Measurements from ENCODE around the gene OSGEPL1. TPM values are rescaled to one million over a fixed set of nuclear protein-coding genes. Genes with fewer than 3 reads are reported as not detected.
A peak's percentile ranks its signal among the peaks of the same experiment; 100 is the strongest.
"Not testable (repeated sequence)": the region's sequence is repeated elsewhere in the genome, so short reads cannot be mapped to it uniquely, and the experiment has no call there.

OSGEPL1 gene
- total RNA-seq, 2 experiments from 2014 or later = 9.8 to 11.6 TPM

DNA sequence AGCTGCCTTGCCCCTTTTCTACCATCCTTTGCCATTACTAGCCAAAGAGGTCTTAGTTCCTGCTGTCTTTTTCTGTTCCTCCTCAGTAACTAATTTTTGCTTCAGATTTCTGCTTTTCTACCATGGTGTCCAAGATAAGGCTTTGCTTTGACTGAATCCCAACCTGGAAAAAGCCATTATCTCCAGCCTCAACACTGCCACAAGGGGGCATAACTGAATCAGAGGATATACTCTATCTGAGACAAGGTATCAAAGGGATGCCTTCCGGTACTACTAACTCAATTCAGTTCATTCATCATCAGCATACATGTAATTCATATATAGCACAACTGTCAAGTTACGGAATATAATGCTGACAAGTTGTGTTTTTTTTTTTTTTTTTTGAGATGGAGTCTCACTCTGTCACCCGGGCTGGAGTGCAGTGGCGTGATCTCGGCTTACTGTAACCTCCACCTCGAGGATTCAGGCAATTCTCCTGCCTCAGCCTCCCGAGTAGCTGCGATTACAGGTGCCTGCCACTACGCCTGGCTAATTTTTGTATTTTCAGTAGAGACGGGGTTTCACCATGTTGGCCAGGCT, 11.4 kb downstream of the OSGEPL1 start:
- H3K36me3 Mint-ChIP-seq (ENCODE audit: low read depth) = peaks cover 4% of the 10 kb centered on the region
- no peak overlapping the region for H3K27ac Mint-ChIP-seq
- no peaks in the 10 kb centered on the region for H3K9me3 Mint-ChIP-seq (ENCODE audit: low read depth)
- H3K27me3 Mint-ChIP-seq = no peaks in the 10 kb centered on the region
- ChIA-PET POLR2A (no interaction called here), CTCF (interaction anchor here (0.6 to 6.0 kb wide), 19 partner anchors 11 to 320 kb away, joined by 3 to 53 read pairs (median 4); partner anchors contain the start of genes ORMDL1, OSGEPL1 and PMS1)
- peak; percentile 71 for ATAC-seq
- H3K4me1 Mint-ChIP-seq = no peaks in the 10 kb centered on the region
- DNase-seq = peak; percentile 57
- no peak overlapping the region for H3K4me3 Mint-ChIP-seq
- intact Hi-C loops (cut with DNase I, micrococcal nuclease) = loop anchor here in 1 of 2 experiments (1.0 kb wide), 2 partner anchors 90 to 319 kb away; partner anchors contain the start of gene ASNSD1

- ChIA-PET POLR2A (no interaction called here), CTCF (interaction anchor here (0.7 kb wide), 2 partner anchors 11 to 87 kb away, joined by 3 read pairs; no protein-coding TSS in a partner anchor)
- no peaks in the 10 kb centered on the region for H3K36me3 Mint-ChIP-seq (ENCODE audit: low read depth)
- ATAC-seq = no peak
- no peaks in the 10 kb centered on the region for H3K4me1 Mint-ChIP-seq
- intact Hi-C loops (cut with DNase I, micrococcal nuclease) = no loop called here
- H3K27ac Mint-ChIP-seq = no peak overlapping the region
- DNase-seq = no peak
- no peak overlapping the region for H3K4me3 Mint-ChIP-seq
- H3K27me3 Mint-ChIP-seq = no peaks in the 10 kb centered on the region
- no peaks in the 10 kb centered on the region for H3K9me3 Mint-ChIP-seq (ENCODE audit: low read depth)
These were observed 33.2 kb downstream of the OSGEPL1 start for GRCh38 chr2:189729430-189729829.

DNA sequence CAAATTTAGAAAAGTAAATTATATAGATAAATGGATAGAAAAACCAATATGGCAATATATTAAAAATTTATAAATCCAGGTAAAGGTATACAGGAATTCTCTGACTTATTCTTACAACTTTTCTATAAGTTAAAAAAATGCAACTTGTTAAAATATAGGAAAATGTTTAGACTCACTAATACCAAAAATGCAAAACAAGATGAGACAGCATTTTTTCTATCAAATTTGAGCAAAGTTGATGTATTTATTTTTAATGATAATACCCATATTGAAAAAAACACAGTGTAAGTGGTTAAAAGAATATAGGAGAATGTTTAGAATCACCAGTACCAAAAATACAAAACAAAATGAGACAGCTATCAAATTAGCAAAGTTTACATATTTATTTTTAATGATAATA, 35.7 kb downstream of the OSGEPL1 start:
- no peaks in the 10 kb centered on the region for H3K36me3 Mint-ChIP-seq (ENCODE audit: low read depth)
- H3K4me1 Mint-ChIP-seq = peaks cover 15% of the 10 kb centered on the region
- intact Hi-C loops (cut with DNase I, micrococcal nuclease) = no loop called here
- DNase-seq = no peak
- no peak for ATAC-seq
- H3K9me3 Mint-ChIP-seq (ENCODE audit: low read depth) = no peaks in the 10 kb centered on the region
- no peaks in the 10 kb centered on the region for H3K27me3 Mint-ChIP-seq
- no peak overlapping the region for H3K4me3 Mint-ChIP-seq
- ChIA-PET POLR2A (no interaction called here), CTCF (no interaction called here)
- H3K27ac Mint-ChIP-seq = no peak overlapping the region

GRCh38 chr2:189726271-189726670, 36.3 kb downstream of the OSGEPL1 start:
- POLR2A ChIA-PET = no interaction called here
- intact Hi-C loops (cut with DNase I, micrococcal nuclease) = no loop called here
- H3K4me3 Mint-ChIP-seq = no peak overlapping the region

DNA sequence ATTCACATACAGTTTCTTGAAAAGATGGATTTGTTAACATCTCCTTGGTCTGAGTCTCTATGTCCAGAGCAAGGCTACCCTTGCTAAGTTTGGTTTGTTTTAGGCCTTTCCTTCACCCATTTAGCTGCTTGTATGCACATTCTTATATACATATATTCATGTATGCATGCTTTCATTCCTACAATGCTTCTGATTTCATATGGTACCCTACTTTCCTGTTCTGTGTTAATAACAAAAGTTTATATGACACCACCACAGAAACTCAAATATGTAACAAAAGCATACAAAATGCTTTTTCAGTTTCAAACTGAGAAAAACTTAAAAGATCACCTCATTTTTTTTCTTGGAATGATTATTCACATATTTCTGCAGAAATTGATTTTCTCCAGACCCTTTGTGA, 39.4 kb downstream of the OSGEPL1 start:
- H3K4me3 Mint-ChIP-seq = no peak overlapping the region
- no peak overlapping the region for H3K27ac Mint-ChIP-seq
- no peaks in the 10 kb centered on the region for H3K9me3 Mint-ChIP-seq (ENCODE audit: low read depth)
- H3K27me3 Mint-ChIP-seq = no peaks in the 10 kb centered on the region
- H3K36me3 Mint-ChIP-seq (ENCODE audit: low read depth) = no peaks in the 10 kb centered on the region
- ATAC-seq (peak; percentile 81), DNase-seq (no peak)
- POLR2A ChIA-PET = no interaction called here
- CTCF ChIA-PET = interaction anchor here (0.7 to 1.2 kb wide), 4 partner anchors 24 to 82 kb away, joined by 3 to 4 read pairs (median 3); no protein-coding TSS in a partner anchor
- intact Hi-C loops (cut with DNase I, micrococcal nuclease) = no loop called here
- H3K4me1 Mint-ChIP-seq = peaks cover 15% of the 10 kb centered on the region

More at GRCh38 chr2:189726271-189726670, 36.3 kb downstream of the OSGEPL1 start:
- DNase-seq (no peak), ATAC-seq (no peak)
- Mint-ChIP-seq H3K4me1 (peaks cover 15% of the 10 kb centered on the region), H3K27me3 (no peaks in the 10 kb centered on the region), H3K36me3 (ENCODE audit: low read depth) (no peaks in the 10 kb centered on the region), H3K27ac (no peak overlapping the region), H3K9me3 (ENCODE audit: low read depth) (no peaks in the 10 kb centered on the region)
- CTCF ChIA-PET = no interaction called here

GRCh38 chr2:189719571-189719970, 43.0 kb downstream of the OSGEPL1 start:
- intact Hi-C loops (cut with DNase I, micrococcal nuclease) = no loop called here
- no peak overlapping the region for H3K27ac Mint-ChIP-seq
- peaks cover 15% of the 10 kb centered on the region for H3K4me1 Mint-ChIP-seq
- POLR2A ChIA-PET = no interaction called here
- ATAC-seq (no peak), DNase-seq (no peak)
- CTCF ChIA-PET = interaction anchor here (0.8 to 1.1 kb wide), 2 partner anchors 8 to 18 kb away, joined by 3 to 4 read pairs; no protein-coding TSS in a partner anchor
- peaks cover 2% of the 10 kb centered on the region for H3K36me3 Mint-ChIP-seq (ENCODE audit: low read depth)
- no peak overlapping the region for H3K4me3 Mint-ChIP-seq
- H3K9me3 Mint-ChIP-seq (ENCODE audit: low read depth) = peaks cover 9% of the 10 kb centered on the region
- no peaks in the 10 kb centered on the region for H3K27me3 Mint-ChIP-seq

GRCh38 chr2:189717593-189717992, 45.0 kb downstream of the OSGEPL1 start:
- H3K4me3 Mint-ChIP-seq; POLR2A ChIA-PET; H3K4me1 Mint-ChIP-seq; H3K27ac Mint-ChIP-seq; H3K27me3 Mint-ChIP-seq; H3K36me3 Mint-ChIP-seq (ENCODE audit: low read depth); intact Hi-C loops (cut with DNase I, micrococcal nuclease); ATAC-seq; DNase-seq; CTCF ChIA-PET: not testable (repeated sequence)
- H3K9me3 Mint-ChIP-seq (ENCODE audit: low read depth) = peaks cover 18% of the 10 kb centered on the region

DNA sequence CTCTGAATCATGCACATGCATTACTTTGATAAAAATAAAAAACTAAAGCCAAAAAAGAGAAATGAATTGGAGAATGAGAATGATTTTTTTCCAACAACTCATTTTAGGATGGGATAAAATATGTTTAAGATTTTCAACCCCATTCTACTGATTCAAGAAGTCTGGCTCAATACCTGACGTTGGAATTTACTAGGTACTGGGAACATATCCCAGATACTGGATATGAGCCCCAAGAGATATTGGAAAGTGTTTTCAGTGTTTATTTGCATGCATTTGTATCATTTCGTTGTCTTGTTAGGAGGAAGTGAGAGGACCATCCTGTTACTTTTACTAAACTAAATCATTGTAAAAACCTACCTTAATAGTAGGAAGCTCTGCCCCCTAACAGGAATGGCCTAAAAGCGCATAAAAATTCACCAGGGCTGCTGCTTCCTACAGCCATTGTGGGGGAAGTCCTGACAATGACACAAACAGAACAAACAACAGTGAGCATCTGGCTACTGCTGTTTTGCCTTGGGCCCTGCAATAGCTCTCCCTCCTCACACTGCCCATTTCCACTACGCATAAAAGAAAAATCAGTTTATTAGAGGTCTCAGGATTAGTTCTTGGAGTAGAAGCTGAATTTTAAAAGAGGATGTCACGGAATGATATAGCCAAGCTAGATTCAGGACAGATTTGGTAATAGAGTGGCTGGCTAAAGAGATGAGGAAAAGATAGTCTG, 52.9 kb downstream of the OSGEPL1 start:
- CTCF ChIA-PET = interaction anchor here (1.5 kb wide), 2 partner anchors 11 to 24 kb away, joined by 3 to 4 read pairs; no protein-coding TSS in a partner anchor
- intact Hi-C loops (cut with DNase I, micrococcal nuclease) = no loop called here
- no peak overlapping the region for H3K27ac Mint-ChIP-seq
- H3K9me3 Mint-ChIP-seq (ENCODE audit: low read depth) = peaks cover 9% of the 10 kb centered on the region
- H3K36me3 Mint-ChIP-seq (ENCODE audit: low read depth) = peaks cover 2% of the 10 kb centered on the region
- POLR2A ChIA-PET = no interaction called here
- DNase-seq = no peak
- no peaks in the 10 kb centered on the region for H3K4me1 Mint-ChIP-seq
- no peak for ATAC-seq
- no peak overlapping the region for H3K4me3 Mint-ChIP-seq
- no peaks in the 10 kb centered on the region for H3K27me3 Mint-ChIP-seq

GRCh38 chr2:189702071-189702470, 60.5 kb downstream of the OSGEPL1 start:
- H3K4me3 Mint-ChIP-seq = no peak overlapping the region
- DNase-seq (no peak), ATAC-seq (no peak)
- H3K27me3 Mint-ChIP-seq = no peaks in the 10 kb centered on the region
- peaks cover 2% of the 10 kb centered on the region for H3K36me3 Mint-ChIP-seq (ENCODE audit: low read depth)
- intact Hi-C loops (cut with DNase I, micrococcal nuclease) = no loop called here
- H3K9me3 Mint-ChIP-seq (ENCODE audit: low read depth) = no peaks in the 10 kb centered on the region
- H3K4me1 Mint-ChIP-seq = peaks cover 3% of the 10 kb centered on the region
- no peak overlapping the region for H3K27ac Mint-ChIP-seq
- POLR2A ChIA-PET = no interaction called here
- CTCF ChIA-PET = interaction anchor here (0.5 to 3.7 kb wide), 8 partner anchors 9 to 528 kb away, joined by 3 to 51 read pairs (median 4); partner anchors contain the start of genes ANKAR and ASNSD1

DNA sequence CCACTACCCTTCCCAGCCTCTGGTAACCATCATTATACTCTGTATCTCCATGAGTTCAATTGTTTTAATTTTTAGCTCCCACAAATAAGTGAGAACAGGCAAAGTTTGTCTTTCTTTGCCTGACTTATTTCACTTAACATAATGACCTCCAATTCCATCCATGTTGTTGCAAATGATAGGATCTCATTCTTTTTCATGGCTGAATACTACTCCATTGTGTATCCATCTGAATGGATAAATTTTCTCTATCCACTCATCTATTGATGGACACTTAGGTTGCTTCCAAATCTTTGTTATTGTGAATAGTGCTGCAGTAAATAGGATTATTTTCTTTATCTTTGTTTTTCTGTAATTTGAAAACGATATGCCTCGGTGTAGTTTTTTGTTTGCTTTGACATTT, 61.9 kb downstream of the OSGEPL1 start:
- no peaks in the 10 kb centered on the region for H3K27me3 Mint-ChIP-seq
- POLR2A ChIA-PET = no interaction called here

DNA sequence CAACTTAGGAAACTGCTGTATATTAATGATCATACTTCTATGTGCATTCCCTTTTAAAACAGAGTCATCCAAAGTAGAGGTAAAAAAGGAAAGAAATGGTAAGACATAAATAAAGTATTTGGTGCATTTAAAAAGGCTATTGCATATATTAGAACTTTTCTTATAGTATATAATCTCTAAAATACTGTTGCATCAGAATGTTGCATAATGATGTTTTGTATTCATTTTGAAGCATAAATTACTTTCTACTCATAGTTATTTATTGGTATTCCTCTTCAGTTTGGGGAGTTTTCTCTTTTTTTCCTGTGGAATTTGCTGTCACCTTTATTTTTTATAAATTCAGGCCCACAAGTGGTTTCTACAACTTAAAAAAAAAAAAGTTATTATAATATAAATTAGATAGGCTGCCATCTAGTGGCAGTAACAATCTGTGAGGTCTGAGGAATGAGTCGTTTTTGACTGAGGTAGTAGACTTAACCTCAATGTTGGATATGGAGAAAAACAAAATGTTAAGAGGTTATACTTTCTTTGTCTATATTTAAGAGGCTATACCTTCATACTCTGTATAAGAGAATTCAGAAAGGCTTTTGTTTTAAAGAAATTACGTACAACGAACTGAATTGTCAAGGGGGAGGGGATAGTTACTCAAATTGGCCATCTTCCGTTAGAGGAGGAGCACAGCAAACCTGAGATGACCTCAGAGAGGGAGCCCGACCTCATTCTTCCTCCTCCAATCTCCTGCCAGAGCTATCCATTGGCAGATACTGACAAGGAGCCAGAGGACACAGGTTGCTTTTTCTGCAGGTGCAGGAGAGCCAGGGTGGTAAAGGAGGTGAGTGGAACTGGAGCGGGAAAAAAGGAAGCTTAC, 64.3 kb downstream of the OSGEPL1 start:
- intact Hi-C loops (cut with DNase I, micrococcal nuclease) = loop anchor here (1.0 to 2.0 kb wide), 3 partner anchors 23 to 37 kb away; partner anchors contain the start of genes ANKAR (in 2 of the 2) and ASNSD1 (in 2 of the 2)
- ChIA-PET POLR2A (no interaction called here), CTCF (interaction anchor here (0.6 to 3.7 kb wide), 10 partner anchors 10 to 374 kb away, joined by 3 to 51 read pairs (median 5); partner anchors contain the start of genes ANKAR, ASNSD1 and OSGEPL1)
- Mint-ChIP-seq H3K27me3 (no peaks in the 10 kb centered on the region), H3K27ac (no peak overlapping the region), H3K4me1 (peaks cover 3% of the 10 kb centered on the region), H3K9me3 (ENCODE audit: low read depth) (no peaks in the 10 kb centered on the region), H3K36me3 (ENCODE audit: low read depth) (peaks cover 3% of the 10 kb centered on the region), H3K4me3 (no peak overlapping the region)
- DNase-seq (peak; percentile 40), ATAC-seq (peak; percentile 72)

More for the DNA sequence above, 61.9 kb downstream of the OSGEPL1 start:
- ATAC-seq (no peak), DNase-seq (no peak)
- Mint-ChIP-seq H3K4me1 (peaks cover 3% of the 10 kb centered on the region), H3K27ac (no peak overlapping the region), H3K36me3 (ENCODE audit: low read depth) (no peaks in the 10 kb centered on the region), H3K4me3 (no peak overlapping the region), H3K9me3 (ENCODE audit: low read depth) (no peaks in the 10 kb centered on the region)
- CTCF ChIA-PET = interaction anchor here (3.7 kb wide), 1 partner anchor 40 kb away, joined by 51 read pairs; the partner anchor contains the start of gene ASNSD1
- intact Hi-C loops (cut with DNase I, micrococcal nuclease) = no loop called here
